NOMO-1 treated with DMSO at 0.1 percent for 48 hours (cell line): ENCODE data around the gene WDR53.
"Not testable (repeated sequence)": the region's sequence is repeated elsewhere in the genome, so short reads cannot be mapped to it uniquely, and the experiment has no call there.

Source experiments
- DNase-seq: peaks from one replicate; lab custom pipeline; 2025; ENCODE audit not compliant: unreplicated experiment; lab: John Stamatoyannopoulos, UW

Gene WDR53

DNA sequence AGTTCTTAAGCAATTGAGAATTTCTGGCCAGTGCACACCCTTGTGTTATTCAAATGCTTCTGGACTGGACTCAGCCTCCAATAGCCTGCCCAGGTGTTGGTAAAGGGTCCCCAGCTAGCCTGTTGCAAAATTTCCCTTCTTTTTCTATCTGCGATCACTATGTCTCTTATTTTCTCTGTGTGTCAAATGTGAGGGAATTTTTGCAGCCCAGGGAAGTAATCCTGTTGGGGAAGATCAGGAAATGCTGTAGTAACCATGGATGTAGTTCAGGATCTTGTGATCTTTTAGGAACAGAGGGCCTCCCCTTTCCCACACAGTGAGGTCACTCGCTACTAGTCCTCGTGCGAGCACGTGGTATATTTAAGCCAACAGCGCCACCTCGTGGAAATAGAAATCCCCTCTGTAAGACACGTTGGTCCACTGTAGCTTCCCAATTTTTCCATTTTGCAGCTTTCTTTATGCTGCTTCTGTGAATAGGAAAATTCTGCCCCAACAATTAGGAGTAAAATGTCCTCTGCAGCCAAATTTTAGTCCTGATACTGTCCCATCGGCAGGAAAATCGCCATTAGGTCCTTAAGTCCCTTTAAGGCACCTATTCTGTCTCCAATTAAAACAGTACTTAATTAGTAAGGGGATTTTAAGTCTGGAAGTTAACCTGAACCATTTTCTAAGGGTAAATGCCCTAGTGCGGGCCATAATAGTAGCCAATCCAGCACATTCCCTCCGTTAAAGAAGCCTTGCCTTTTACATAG is 49.2 kb downstream of the WDR53 start:
- DNase-seq = peak; percentile 79

DNA sequence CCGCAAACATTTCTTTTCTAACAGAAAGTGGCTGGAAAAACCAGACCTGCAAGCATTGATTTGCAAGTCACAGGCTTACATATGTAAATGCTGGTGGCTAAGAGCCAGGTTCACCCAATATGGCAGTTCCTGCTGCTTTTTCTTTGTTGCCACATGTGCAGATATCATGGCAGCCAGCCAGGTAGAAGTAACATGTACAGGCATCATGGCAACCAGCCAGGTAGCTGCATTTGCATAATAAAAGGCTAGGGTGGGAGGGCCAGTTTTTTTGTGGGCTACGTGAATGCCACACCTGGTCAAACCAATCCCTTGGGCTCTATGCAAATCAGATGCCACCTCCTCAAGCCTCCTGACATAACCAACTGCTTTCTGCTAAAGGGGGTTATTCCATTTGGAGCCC is 50.4 kb downstream of the WDR53 start:
- no peak for DNase-seq

DNA sequence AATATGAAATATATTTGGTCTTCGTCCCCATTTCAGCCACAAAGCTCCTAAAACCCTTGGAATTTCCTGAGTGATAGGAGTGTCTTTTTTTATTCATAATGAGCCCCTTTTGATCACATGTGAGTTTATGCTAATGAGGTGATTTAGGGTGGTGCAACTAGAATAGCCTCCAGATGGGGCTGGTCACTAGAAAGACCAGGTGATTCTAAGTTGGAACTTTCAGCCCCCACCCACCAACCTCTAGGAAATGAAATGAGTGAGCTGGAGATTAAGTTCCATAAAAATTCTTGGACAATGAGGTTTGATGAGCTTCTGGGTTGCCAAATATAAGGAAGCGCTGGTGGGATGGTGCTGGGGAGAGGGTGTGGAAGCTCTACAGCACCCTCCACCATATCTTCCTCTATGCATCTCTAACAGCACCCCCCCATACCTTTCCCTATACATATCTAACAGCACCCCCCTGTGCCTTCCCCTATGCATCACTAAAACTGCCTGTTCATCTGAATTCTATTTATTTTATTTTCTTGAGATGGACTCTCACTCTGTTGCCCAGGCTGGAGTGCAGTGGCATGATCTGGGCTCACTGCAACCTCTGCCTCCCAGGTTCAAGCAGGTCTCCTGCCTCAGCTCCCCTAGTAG is 51.1 kb downstream of the WDR53 start:
- peak; percentile 30 for DNase-seq

DNA sequence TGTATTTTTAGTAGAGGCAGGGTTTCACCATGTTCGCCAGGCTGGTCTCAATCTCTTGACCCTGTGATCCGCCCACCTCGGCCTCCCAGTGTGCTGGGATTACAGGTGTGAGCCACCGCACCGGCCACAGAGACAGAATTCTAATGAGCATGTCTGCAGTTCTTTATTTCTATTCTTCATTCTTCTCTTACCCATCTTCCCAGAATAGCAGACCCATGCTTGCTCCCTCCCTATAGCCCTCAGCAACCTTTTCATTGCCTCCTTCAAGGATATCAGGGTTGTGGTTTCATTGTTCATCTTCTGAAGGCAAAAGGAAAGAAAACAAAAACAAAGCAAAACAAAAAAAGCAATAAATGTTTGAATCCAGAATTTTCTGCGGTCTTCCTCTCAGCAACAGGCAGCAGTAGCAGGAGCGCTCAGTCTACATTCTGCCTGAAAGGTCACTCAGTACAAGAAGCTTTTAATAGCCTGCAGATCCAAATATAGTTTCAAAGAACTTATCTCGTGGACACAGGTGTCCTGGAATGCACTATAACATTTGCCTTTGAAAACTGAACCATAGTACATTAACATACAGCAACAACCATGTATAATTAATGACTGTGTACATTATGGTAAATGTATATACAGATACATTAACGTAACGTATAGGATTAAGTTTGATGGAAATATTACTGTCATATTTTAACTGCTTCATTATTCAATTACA is 53.3 kb downstream of the WDR53 start, which contains the start of gene SMCO1:
SMCO1 (minus strand) TSS at position 434 of the 709 bp plus-strand sequence; CDS start at position 297, 137 bp downstream.
- DNase-seq = no peak

DNA sequence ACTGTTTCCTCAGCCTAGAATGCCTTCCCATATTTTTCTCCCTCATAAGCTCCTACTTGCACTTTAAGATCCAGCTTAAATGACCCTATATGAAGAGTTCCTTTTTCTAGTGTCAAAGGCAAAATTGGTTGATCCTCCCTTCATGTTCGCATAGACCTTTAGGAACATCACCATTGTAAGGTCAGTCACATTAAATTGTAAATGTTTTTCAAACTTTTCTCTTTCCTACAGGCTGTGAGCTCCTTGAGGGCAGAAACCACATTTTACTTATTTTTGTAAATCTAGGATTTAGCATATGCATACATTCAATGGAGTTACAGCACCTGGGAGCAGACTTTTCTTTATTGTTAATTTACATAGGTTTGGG is 54.0 kb downstream of the WDR53 start:
- DNase-seq = no peak

DNA sequence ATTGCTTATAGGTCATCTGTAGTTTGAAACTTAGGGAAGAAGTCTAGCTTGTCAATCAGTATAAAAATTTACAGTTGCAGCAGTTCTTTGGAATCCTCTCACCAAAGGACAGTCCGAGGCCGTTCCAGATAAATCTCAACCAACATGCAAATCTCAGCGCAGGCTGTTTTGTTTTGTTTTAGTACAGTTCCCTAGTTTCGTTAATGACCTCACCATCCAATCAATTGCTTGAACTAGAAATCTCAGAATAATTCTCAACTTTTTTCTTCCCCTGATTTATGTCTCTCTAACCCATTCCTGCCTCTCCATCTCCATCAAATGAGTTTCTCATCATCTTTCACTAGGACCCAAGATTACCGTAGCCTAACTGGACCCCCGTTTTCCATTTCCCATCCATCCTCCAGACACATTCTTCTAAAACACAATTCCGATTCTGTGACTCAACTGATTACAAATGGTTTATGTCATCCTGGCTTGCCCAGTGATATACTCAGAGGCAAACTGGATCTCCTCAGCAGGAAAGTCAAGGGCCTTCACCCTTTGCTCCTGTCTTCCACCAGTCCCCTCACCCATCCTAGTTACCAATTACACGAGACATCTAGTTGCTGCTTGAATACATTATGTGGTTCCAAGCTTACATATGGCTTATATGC is 54.5 kb downstream of the WDR53 start:
- no peak for DNase-seq

DNA sequence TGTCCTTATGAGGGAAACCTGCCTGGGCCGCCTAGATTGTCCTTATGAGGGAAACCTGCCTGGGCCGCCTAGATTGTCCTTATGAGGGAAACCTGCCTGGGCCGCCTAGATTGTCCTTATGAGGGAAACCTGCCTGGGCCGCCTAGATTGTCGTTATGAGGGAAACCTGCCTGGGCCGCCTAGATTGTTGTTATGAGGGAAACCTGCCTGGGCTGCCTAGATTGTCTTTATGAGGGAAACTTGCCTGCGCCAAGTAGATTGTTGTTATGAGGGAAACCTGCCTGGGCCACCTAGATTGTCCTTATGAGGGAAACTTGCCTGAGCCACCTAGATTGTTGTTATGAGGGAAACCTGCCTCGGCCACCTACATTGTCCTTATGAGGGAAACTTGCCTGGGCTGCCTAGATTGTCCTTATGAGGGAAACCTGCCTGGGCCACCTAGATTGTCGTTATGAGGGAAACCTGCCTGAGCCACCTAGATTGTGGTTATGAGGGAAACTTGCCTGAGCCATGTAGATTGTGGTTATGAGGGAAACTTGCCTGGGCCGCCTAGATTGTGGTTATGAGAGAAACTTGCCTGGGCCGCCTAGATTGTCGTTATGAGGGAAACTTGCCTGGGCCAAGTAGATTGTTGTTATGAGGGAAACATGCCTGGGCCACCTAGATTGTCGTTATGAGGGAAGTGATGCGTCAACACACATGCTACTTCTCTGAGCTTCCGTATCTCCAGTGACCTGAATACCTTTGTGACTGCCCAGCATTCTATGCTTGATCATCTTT is 56.5 kb downstream of the WDR53 start:
- DNase-seq = not testable (repeated sequence)

DNA sequence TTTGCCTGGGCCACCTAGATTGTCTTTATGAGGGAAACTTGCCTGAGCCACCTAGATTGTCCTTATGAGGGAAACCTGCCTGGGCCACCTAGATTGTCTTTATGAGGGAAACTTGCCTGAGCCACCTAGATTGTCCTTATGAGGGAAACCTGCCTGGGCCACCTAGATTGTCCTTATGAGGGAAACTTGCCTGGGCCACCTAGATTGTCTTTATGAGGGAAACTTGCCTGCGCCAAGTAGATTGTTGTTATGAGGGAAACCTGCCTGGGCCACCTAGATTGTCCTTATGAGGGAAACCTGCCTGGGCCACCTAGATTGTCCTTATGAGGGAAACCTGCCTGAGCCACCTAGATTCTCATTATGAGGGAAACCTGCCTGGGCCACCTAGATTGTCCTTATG is 57.2 kb downstream of the WDR53 start:
- DNase-seq = not testable (repeated sequence)

DNA sequence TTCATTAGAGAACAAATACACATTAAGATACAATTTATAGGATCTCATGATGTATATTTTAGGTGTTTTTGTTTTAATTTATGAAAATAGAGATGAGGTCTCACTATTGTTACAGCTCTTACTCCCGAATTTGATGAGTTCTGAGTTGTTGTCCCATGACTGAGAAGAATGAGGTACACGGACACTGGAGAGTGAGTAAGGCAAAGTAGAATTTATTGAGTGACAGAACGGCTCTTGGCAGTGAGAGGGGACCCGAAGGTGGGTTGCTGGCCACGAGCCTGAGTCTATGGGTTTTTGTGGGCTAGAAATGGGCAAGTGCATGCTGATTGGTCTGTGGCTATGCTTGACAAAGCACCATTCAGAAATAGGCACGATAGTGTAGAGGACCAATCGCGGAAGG is 61.7 kb downstream of the WDR53 start:
- no peak for DNase-seq

DNA sequence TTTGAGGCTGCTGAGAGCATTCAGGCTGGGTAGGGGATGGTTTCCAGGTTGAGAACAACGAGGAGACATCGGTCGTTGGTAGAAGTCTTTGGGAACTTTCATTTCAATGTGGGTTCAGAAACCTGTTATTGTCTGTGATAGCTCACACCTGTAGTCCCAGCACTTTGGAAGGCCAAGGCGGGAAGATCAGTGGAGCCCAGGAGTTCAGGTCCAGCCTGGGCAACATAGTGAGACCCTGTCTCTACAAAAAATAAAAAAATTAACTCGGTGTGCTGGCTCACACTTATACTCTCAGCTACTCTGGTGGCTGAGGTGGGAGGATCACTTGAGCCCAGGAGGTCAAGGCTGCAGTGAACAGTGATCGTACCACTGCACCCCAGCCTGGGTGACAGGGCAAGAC is 63.8 kb downstream of the WDR53 start:
- no peak for DNase-seq
